GM18858 (cell line): Measurements from ENCODE around the gene PHGDH.

Experiments used
- ATAC-seq: cut with Tn5 transposase; IDR thresholded peaks from one replicate; pipeline ENCODE4 v1.9.1; 2021; ENCODE audit not compliant: unreplicated experiment

The PHGDH gene

GRCh38 chr1:119731741-119732430 is 20.2 kb downstream of the PHGDH start:
- ATAC-seq, result no peak

- ATAC-seq, result no peak
Measured at GRCh38 chr1:119732465-119733168, 20.9 kb downstream of the PHGDH start.

- no peak for ATAC-seq
Measured at GRCh38 chr1:119733754-119734153, 22.0 kb downstream of the PHGDH start.

GRCh38 chr1:119735217-119735616 is 23.5 kb downstream of the PHGDH start:
- no peak for ATAC-seq

- ATAC-seq, result no peak
Measured at GRCh38 chr1:119736649-119737039, 24.9 kb downstream of the PHGDH start.

- ATAC-seq, result no peak
Measured at GRCh38 chr1:119737040-119737682, 25.4 kb downstream of the PHGDH start.

GRCh38 chr1:119738100-119738720 is 26.5 kb downstream of the PHGDH start:
- no peak for ATAC-seq

GRCh38 chr1:119739150-119739549 is 27.4 kb downstream of the PHGDH start:
- no peak for ATAC-seq

- no peak for ATAC-seq
Measured at GRCh38 chr1:119740261-119740660, 28.5 kb downstream of the PHGDH start.

GRCh38 chr1:119740896-119741780 is 29.4 kb downstream of the PHGDH start:
- no peak for ATAC-seq

GRCh38 chr1:119742202-119742601 is 30.5 kb downstream of the PHGDH start:
- ATAC-seq, result no peak

GRCh38 chr1:119742677-119743076 is 30.9 kb downstream of the PHGDH start:
- no peak for ATAC-seq

- no peak for ATAC-seq
Measured at GRCh38 chr1:119743308-119743707, 31.6 kb downstream of the PHGDH start.

- ATAC-seq, result peak; percentile 55
Measured at GRCh38 chr1:119743776-119744597, 32.3 kb downstream of the PHGDH start.

GRCh38 chr1:119744598-119744942 is 32.8 kb downstream of the PHGDH start:
- ATAC-seq, result no peak

- no peak for ATAC-seq
Measured at GRCh38 chr1:119745034-119745433, 33.3 kb downstream of the PHGDH start.

- no peak for ATAC-seq
Measured at GRCh38 chr1:119747451-119747850, 35.7 kb downstream of the PHGDH start.

- ATAC-seq, result no peak
Measured at GRCh38 chr1:119748040-119748439, 36.3 kb downstream of the PHGDH start.

GRCh38 chr1:119752592-119752991 is 40.9 kb downstream of the PHGDH start:
- ATAC-seq, result no peak

- ATAC-seq, result no peak
Measured at GRCh38 chr1:119758584-119758983, 46.9 kb downstream of the PHGDH start.
